Limb (tissue), 2 donors: ENCODE data around the gene TMPRSS11E.
"Not testable (repeated sequence)": the region's sequence is repeated elsewhere in the genome, so short reads cannot be mapped to it uniquely, and the experiment has no call there.

ENCODE experiments used
- DNase-seq, 2 donors: peaks; one replicate each; pipeline ENCODE4 v3.0.0-alpha.2; 2016; ENCODE audit errors: extremely low spot score in 2 of 2

TMPRSS11E gene, protein sequence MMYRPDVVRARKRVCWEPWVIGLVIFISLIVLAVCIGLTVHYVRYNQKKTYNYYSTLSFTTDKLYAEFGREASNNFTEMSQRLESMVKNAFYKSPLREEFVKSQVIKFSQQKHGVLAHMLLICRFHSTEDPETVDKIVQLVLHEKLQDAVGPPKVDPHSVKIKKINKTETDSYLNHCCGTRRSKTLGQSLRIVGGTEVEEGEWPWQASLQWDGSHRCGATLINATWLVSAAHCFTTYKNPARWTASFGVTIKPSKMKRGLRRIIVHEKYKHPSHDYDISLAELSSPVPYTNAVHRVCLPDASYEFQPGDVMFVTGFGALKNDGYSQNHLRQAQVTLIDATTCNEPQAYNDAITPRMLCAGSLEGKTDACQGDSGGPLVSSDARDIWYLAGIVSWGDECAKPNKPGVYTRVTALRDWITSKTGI

DNA sequence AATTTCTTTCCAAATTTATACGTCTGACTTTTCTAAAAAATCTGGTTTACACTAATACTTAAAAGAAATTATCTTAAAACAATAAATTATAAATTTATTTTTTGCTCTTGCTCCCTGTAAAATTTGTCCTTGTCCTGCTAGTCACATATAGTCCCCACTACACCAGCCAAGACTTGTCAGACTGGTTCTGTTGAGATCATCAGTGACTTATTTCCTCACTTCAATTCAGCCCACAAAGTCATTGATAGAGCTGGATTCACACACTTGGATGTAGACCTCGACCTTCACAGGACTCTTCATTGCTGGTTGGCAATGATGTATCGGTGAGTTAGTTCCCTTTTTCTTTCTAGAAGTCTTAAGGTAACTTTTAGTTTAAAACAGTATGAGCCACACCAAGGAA is at the start of gene TMPRSS11E:
Gene TMPRSS11E (plus strand): TSS at position 263 of the 400 bp plus-strand sequence. CDS start 50 bp downstream, at position 313.
- no peak for DNase-seq

DNA sequence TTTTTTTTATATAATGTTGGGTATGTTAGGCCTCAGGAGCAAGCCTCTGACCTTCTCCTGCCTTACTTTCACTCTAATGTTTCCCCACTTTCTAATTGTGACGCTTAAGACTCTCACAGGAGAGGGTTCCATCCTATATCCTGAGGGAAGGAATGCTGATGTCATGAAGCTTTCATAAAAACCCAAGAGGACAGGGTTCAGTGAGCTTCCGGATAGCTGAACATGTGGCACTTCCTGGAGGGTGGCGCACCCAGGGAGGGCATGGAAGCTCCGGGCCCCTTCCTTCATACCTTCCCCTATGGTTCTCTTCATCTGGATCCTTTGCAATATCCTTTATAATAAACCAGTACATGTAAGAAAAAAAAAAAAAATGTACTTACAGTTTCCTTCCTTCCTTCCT is 48.0 kb upstream of the TMPRSS11E start:
- DNase-seq = no peak

DNA sequence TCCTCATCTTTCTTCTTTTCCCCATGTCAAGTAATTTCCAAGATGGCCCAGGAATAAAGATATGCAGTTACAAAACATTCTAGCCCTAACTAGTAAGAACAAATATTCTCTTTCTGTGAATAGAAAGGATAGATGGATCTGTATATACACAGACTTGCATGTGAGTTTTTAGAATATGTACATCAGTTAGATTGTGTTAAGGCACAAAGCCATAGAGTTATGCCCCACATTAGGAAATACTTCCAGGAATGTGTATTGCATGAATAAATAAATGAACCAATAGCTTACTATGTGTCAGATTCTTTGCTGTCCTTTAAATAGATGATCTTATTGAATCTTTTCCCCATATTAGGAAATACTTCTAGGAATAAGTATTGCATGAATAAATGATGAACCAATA is 46.0 kb upstream of the TMPRSS11E start:
- no peak for DNase-seq

DNA sequence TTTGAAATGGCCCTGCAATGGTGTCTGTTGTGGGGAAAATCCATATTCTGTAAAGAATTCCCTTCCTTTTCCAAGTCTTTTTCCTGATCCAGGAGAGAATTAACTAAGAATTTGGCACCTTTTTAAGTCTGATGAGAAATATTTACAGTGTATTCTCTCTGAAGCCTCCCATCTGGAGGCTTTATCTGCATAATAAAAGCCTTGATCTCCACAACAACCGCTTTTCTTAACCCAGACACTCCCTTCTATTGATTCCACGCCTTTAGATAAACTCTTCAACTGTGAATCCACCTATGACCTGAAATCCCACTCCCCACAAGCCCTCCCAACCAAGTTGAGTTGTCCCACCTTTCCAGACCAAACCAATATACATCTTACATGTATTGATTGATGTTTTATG is 43.1 kb upstream of the TMPRSS11E start:
- DNase-seq = no peak

DNA sequence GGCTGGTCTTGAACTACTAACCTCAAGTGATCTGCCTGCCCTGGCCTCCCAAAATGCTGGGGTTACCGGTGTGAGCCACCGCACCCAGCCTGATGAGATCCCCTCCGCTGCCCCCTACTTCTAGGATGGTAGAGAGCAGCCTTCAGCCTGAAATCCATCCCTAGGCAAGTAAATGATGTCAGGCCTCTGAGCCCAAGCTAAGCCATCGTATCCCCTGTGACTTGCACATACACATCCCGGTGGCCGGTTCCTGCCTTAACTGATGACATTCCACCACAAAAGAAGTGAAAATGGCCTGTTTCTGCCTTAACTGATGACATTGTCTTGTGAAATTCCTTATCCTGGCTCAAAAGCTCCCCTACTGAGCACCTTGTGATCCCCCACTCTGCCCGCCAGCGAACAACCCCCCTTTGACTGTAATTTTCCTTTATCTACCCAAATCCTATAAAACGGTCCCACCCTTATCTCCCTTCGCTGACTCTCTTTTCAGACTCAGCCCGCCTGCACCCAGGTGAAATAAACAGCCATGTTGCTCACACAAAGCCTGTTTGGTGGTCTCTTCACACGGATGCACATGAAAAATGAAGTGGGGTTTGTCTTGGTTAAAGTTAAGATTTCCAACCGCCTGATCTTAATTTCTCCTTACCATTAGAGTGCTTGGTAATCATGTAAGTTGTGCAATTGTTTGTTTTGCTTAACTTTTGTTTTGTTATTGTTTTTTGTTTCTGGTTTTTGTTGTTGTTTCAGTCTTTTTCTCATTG is 41.4 kb upstream of the TMPRSS11E start:
- not testable (repeated sequence) for DNase-seq

DNA sequence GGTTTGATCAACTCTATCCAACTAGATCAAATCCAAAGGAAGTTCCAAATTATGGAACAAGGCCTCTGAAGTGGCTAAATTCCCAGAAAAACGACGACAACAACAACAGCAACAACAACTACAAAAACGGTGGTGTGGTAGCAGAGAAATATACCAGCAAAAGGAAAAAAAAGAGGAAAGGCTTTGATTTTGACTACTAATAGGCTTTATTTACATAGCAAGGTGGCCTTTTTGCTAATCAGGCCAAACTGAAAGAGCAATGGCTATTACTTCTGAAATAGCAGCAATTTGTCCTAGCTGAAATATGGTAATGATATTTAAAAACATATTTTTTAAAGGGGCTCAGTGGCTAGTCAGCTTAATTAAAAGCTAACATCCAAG is 40.8 kb upstream of the TMPRSS11E start:
- DNase-seq = no peak

DNA sequence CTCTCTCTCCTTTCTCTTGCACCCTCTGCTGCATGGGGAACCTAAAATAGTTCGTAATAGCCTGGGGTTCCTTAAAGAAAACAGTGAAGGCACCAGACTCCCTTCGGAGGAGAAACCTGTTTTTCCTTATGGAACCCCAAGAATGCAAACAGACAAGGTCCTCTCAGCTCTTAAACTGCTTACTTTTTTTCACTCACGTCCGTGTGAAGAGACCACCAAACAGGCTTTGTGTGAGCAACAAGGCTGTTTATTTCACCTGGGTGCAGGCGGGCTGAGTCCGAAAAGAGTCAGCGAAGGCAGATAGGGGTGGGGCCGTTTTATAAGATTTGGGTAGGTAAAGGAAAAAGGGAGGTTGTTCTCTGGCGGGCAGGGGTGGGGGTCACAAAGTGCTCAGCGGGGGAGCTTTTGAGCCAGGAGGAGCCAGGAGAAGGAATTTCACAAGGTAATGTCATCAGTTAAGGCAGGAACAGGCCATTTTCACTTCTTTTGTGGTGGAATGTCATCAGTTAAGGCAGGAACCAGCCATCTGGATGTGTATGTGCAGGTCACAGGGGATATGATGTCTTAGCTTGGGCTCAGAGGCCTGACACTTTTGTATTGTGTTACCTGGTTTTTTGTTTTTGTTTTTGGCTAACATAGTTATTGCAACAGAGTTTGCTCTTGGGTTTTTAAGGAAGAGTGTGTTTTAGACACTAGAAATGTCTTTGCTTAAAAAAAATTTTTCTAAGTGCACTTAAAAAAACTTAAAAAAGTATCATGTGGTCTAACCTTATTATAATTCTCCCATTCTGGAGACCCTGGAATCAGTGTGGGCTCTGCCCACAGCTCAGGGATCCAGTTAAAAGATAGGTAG is 40.0 kb upstream of the TMPRSS11E start:
- not testable (repeated sequence) for DNase-seq

DNA sequence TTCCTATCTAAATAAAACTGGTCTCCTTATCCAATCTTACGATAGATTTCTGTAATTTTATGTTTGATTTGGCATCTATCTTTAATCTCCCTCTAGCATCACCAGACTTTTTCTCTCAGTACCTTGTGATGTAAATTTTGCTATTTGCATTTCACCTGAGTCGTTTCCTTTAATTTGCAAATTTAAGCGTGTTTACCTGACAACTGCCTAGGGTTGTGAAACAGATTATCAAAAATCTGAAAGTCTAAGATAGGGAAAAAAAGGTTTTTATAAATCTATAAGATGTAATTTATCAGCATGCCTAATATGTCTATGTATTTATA is 39.4 kb upstream of the TMPRSS11E start:
- no peak for DNase-seq

DNA sequence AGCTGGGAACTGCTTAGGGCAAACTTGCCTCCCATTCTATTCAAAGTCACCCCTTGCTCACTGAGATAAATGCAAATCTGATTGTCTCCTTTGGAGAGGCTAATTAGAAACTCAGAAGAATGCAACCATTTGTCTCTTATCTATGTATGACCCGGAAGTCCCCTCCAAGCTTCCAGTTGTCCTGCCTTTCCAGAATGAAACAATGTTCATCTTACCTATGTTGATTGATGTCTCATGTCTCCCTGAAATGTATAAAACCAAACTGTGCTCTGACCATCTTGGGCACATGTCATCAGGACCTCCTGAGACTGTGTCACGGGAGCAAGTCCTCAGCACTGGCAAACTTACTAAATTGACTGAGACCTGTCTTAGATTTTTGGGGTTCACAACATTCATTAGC is 37.1 kb upstream of the TMPRSS11E start:
- no peak for DNase-seq

DNA sequence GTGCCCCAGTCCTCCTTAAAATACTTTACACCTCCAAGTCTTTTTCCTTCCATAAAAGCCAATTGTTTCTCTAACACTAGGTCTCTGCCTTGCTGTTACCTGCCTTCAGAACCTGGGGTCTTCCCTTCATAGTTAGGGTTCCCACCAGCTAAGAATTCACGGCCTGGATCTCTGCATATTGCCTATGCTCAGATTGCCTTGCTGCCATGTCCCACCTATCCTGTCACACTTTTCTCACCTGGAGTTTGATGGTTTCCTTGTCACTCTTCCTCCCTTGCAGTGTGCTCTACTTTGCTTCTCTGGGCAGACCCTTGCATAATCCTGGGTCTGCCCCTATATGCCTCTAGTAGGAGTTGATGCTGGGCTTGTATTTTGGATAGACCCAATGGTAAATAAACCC is 36.6 kb upstream of the TMPRSS11E start:
- no peak for DNase-seq

DNA sequence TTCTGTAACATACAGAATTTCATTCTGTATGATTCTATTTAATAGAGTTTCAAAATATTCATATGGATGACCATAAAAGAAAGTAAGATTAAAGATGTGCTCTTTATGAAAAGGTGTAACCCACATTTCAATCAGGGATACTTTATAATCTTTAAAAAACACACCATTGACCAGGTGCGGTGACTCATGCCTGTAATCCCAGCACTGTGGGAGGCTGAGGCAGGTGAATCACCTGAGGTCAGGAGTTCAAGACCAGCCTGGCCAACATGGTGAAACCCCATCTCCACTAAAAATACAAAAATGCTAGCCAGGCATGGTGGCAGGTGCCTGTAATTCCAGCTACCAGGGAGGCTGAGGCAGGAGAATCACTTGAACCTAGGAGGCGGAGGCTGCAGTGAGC is 35.2 kb upstream of the TMPRSS11E start:
- not testable (repeated sequence) for DNase-seq

DNA sequence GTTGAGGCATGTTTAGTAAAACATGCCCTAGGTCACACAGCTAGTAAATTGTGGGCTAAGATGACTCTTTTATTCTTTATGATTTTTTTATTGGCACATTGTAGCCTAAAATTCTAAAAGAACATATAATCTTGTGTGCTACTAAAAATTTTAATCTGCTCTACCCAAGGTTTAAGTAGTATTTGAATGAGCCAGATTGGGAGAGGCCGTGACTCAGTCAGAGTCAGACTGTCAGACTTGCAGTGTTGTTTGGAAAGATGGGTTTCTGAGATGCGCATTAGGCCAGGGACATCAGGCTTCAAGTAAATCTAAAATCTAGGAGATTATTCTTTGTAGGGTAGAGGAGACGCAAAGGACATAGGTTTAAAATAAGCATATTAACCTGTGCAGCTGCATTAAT is 30.7 kb upstream of the TMPRSS11E start:
- DNase-seq = no peak

DNA sequence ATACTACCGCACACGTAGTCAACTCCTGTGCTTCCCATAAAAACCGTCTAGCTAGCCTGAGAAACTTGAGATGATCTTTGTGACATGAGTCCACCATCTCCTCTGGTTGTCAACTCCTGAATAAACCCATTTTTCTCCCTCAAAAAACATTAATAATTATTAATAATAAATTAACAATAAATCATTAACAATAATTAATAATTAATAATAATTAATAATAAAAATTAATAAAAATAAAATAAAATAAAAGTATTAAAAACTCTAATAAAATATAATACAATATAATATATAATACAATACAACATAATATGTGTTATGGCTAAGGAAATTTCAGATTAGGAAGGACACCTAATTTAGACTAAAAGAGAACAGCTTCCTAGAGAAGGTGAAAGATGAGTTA is 20.7 kb upstream of the TMPRSS11E start:
- no peak for DNase-seq

DNA sequence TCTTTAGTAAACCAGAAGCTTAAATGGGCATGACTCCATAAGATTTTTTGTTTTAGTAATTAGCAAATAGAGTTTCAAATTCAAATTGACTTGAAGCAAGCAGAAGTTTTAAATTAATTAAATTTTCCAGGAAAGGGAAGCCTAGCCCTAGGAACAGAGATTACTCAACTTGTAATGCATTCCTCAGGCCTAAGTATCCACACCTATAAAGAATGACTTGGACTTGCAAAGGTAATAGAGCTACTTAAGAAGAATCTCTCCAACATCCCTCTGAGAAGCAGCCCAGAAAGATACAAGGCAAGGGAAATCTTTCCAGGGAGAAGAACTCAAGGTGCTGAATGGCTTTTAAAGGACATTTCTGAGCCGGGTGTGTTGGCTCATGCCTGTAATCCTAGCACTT is 16.9 kb upstream of the TMPRSS11E start:
- no peak for DNase-seq

DNA sequence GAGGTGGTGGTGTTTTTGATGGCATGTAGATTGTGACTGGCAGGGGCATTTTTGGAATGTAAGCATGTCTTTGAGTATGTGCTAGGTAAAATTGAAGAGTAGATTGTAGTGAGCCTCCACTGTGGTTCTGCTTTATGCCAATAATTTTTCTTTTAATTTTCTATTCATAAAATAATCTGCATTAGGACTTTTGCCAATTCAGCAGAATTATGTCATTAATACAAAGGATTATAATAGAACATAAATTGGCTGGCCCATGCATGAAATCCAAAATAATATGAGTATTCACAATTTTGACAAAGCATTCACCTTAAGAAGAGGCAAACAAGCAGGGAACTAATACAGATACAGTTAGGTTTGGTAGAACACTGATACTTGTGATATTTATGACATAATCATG is 14.9 kb upstream of the TMPRSS11E start:
- DNase-seq = no peak

DNA sequence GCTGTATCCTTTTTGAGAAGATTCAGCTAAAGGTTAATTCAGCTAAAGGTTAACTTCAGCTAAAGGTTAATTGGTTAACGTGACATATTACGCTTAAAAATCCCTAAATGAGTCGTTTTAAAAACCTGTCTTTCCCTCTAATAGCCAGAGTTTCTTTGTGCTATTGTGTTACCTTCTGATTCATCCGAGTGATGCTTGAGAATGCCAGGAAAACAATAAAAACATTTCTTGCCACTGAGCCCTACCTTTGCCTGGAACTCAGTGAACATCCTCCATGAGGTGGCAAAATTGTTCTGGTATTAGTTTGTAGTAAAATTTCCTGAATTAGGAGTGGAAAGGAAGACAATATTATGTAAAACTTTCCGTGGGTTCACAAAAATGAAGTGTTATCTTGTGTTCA is 13.7 kb upstream of the TMPRSS11E start:
- DNase-seq = no peak

DNA sequence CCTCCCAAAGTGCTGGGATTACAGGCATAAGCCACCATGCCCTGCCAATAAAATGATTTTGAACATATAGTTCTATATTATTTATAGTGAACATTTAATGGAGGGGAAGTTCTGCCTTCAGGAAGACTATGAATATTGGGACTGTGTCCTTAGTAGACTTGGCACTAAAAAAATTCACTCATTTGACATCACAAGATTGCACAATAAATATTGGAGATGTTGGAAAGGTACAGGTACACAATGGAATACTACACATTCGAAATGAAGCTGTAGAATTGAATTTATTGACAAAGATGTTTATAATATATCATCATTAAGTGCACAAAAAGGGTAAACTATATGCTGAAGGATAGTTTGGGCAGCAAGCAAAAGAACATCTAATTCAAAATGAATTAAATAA is 13.0 kb upstream of the TMPRSS11E start:
- no peak for DNase-seq

DNA sequence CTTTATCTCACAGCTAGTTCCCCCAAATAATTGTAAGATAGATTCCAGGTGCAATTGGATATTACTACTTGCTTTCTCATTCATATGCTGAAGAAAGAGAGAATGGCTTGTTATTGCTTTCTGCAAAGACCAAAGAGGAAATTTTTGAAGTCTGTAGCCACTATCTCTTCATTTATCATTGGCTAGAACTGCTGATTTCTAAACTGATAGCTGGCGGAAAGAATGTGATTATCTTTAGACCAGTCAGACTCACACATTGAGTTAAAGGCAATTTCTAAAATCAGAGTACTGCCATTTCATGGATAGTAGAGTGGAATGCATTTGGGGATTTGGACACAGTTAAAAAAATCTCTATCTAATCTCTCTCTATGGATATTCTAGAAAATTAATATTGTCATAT is 12.4 kb upstream of the TMPRSS11E start:
- no peak for DNase-seq

DNA sequence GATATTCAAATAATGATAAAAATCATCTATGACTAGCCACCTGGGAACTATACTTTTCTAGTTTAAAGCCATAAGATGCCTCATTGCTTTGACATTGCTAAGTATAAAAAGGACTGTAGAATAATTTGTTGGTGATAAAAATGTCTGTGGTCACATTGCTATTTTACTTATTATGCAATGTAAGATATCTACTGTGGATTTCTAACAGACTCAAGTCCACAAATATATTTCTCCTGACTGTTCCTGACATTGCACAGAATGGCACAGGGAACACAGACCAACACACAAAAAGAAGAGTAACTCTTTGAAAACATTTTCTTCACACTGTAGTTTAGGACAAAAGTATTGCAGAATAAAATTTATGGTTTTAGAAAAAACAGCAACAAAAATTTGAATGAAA is 2.2 kb upstream of the TMPRSS11E start:
- no peak for DNase-seq

DNA sequence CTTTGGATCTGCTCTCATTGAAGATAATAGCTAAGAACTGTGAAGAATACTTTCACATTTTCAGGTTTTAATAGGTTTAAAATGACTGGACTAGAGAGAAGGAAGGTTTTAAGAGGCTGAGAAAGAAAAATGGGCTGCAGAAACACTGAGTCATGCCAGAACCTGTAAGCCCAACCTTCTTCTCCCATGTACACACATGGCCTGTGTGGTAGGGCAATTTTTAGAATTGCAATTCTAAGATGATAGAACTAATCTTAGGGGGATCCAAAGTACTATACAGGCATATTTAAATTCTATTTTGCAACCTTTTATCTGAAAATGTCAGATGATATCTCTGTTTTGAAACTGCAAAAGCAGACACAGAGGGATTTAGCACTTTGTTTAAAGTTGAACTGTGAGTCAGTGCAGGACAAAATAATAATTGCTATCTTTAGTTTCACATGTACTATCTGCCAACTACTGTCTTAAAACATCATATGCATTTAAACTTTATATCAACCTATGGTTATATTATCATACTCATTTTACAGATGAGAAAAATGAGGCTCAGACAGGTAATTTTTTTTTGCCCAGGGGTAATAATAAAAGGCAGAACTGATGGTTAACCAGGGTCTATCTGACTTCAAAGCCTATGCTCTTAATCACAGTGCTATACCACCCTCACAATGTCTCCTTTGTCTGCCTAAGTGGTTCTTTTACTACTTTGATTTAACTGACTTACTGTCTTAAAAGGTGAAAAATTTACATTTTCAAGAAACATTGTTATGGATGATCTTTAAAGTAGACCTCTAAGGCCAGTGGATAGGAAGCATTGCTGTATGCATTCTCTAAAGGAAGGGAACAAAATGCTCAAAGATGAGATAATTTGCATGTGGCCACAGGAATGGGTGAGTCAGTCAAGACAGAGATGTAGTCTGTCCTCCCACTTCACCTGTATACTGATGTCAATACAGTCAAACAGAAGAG is 4.3 kb downstream of the TMPRSS11E start:
- DNase-seq = no peak

DNA sequence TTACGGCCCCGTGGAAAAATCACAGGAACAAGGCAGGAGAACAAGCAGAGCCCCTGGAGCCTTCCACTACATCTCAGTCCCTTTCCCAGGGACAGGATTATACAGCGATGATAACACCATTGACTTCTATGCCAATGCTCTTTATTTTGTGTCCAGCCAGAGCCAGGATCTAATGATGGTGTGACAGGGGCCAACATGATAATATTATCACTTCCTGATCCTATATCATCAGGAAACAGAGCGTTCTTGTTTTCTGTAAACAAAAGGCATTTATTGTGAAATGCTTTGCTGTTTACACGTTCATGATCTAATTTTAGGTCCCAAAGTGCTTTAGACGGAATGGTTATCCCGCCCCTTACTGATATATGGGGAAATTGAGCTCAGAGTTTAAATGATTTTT is 12.8 kb downstream of the TMPRSS11E start:
- DNase-seq = no peak
